Pancreas (tissue), 10 donors: ENCODE data around the gene DOCK4. TPM values are rescaled to one million over a fixed set of nuclear protein-coding genes. Genes with fewer than 3 reads are reported as not detected.

Source experiments
- ATAC-seq, 4 donors: fragments of 200-7000 bp; cut with Tn5 transposase; one replicate each; pipeline versions ENCODE4 v1.8.0 to v1.9.1; 2020; ENCODE audit warnings: mild to moderate bottlenecking in 4 of 4, moderate library complexity in 4 of 4
- DNase-seq, 6 donors: peaks; one replicate each; pipeline ENCODE4 v3.0.0-alpha.2; 2020
- FAIRE-seq: peaks from 2 replicates; lab custom pipeline; 2012; peaks lifted over from hg19 to GRCh38; lab: Jason Lieb, UNC
- H3K27ac ChIP-seq, 4 donors: fragments of 200-600 bp; sonication (generic); 1 replicate in 3 of 4; 2 replicates in 1 of 4; pipeline versions ENCODE4 v1.5.0 to v1.8.0; 2020
- H3K27me3 ChIP-seq, 4 donors: fragments of 200-600 bp; one replicate each; pipeline ENCODE4 v1.8.0; 2021
- H3K36me3 ChIP-seq, 3 donors: fragments of 200-600 bp; sonication (generic) in 1 of 3; one replicate each; pipeline versions ENCODE4 v1.5.0 to v1.8.0; 2020 to 2021
- H3K4me1 ChIP-seq, 3 donors: fragments of 200-600 bp; one replicate each; pipeline ENCODE4 v1.8.0; 2021
- H3K4me3 ChIP-seq, 4 donors: fragments of 200-600 bp; sonication (generic) in 2 of 4; one replicate each; pipeline versions ENCODE4 v1.5.0 to v1.8.0; 2020 to 2021
- H3K9me3 ChIP-seq, 4 donors: fragments of 200-600 bp; one replicate each; pipeline ENCODE4 v1.8.0; 2021
- WGBS, 2 donors: extraction: QIAGEN DNeasy Blood & Tissue Kit; methylation state at CpG; one replicate each; pipeline ENCODE4 v1.1.7; 2013; 5-methylcytosine and 5-hydroxymethylcytosine counted together
- intact Hi-C, 3 donors: fragments of 100-400 bp; cut with DNase I; formaldehyde crosslinking; loops; one replicate each; pipeline versions ENCODE4 v1.11.1 to v1.14.2; 2022
- polyA plus RNA-seq, 2 donors: library from polyadenylated mRNA; stranded (reverse); fragments of 200-250 nt; gene quantifications; one replicate each; pipeline ENCODE4 v1.2.3, GENCODE V29; 2013
- total RNA-seq, 6 donors: library from RNA; stranded (reverse); fragmentation: NEBNext Ultra II Directional in 4 of 6; extraction: Animal tissue kit (Norgen Biotek cat#: 25700) in 4 of 6; gene quantifications; one replicate each; pipeline versions ENCODE4 v1.2.1 to v1.2.4, GENCODE V29; 2021 to 2023
- TF ChIP-seq, protein P1 (sequence below), 4 donors: fragments of 200-600 bp; sonication (generic) in 3 of 4; IDR thresholded peaks; one replicate each; pipeline versions ENCODE4 v1.5.0 to v1.8.0; 2021; ENCODE audit warnings: antibody characterized with exemption in 4 of 4
- donor health status: healthy with polysubstance abuse.
- donor health status: DM: no; HTN: no; CAD: no; lungs with moderate emphysema.
- donor health status: DM: no; HTN: no; CAD: no.
- donor health status: control.
- donor health status: control.
- donor health status: Bipolar disorder and iron deficiency.
- donor health status: DM: yes; HTN: yes; CAD: no.
- donor health status: DM: no; HTN: no; CAD: no.
- donor health status: DM: no; HTN: no; CAD: no.
- donor health status: DM: yes; HTN: yes; CAD: no.

Gene DOCK4
- total and polyA plus RNA-seq, 8 donors: 5.4 to 15.5 (median 6.1) TPM

DNA sequence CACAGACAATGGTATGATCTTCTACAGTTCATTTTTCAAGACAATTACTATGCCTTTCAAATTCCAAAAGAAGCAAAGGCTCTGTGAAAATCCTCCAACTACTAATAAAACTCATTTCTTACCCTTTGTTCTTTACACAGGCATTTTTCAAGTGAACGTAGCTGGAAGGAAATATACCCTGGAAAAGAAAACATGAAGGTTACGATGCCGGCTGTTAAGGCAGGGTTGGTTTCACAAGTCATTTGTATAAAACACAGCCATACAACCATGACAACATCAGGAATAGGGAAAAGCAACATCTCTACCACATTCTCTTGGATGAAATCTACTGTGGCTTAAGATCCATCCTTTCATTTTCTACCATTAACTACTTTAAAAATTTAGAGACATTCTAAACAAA is 207.9 kb downstream of the DOCK4 start:
- H3K36me3 ChIP-seq: no peaks in the 10 kb centered on the region
- H3K4me3 ChIP-seq: no peak overlapping the region
- 96 to 98% methylated on average over 3 of the region's 3 CpGs for WGBS, 2 donors
- FAIRE-seq (no peak), DNase-seq (no peak), ATAC-seq (no peak)
- intact Hi-C loops: no loop called here
- H3K9me3 ChIP-seq: no peaks in the 10 kb centered on the region
- TF ChIP-seq, protein P1, sequence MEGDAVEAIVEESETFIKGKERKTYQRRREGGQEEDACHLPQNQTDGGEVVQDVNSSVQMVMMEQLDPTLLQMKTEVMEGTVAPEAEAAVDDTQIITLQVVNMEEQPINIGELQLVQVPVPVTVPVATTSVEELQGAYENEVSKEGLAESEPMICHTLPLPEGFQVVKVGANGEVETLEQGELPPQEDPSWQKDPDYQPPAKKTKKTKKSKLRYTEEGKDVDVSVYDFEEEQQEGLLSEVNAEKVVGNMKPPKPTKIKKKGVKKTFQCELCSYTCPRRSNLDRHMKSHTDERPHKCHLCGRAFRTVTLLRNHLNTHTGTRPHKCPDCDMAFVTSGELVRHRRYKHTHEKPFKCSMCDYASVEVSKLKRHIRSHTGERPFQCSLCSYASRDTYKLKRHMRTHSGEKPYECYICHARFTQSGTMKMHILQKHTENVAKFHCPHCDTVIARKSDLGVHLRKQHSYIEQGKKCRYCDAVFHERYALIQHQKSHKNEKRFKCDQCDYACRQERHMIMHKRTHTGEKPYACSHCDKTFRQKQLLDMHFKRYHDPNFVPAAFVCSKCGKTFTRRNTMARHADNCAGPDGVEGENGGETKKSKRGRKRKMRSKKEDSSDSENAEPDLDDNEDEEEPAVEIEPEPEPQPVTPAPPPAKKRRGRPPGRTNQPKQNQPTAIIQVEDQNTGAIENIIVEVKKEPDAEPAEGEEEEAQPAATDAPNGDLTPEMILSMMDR (IDR thresholded peaks at IDR 0.05): no peak
- no peaks in the 10 kb centered on the region for H3K27me3 ChIP-seq
- no peak overlapping the region for H3K27ac ChIP-seq
- no peaks in the 10 kb centered on the region for H3K4me1 ChIP-seq

DNA sequence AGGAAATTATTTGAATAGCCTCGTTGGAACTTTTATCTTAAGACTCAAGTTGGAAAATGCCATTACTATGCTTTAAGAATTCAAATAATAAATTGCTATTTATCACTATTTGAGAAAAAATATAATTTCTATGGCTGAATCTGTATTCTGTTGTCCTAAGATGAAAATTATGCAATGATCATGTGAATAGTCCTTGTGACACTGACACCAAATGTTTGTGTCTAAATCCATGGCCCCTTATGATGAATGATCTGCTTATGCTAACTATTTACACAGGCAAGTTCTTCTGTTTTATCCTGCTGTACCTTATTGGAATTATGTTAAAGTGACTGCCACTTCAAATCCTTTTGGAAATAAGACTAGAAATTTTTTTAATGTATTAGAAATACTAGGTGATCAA is 208.7 kb downstream of the DOCK4 start:
- 69 to 75% methylated on average over 1 of the region's 1 CpG for WGBS, 2 donors
- no peak overlapping the region for H3K27ac ChIP-seq
- FAIRE-seq: no peak

DNA sequence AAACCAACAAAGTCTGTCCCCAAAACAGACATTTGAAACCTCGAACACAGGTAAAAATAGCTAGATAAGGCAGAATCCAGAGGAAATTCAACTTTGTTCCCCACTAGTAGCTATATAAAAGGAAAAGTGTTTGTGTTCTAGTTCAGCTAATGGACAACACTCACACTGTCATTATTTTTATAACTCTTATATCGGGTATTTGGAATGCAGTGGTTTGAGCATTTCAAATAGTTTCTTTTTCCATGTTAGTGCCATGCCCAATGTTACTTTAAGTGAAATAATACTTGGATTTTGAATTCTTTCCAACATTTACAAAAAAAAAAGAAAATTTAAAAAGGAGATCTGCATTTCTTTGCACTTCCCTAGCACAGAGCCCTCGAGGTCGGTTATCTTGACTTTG is 213.6 kb downstream of the DOCK4 start:
- H3K27ac ChIP-seq: no peak overlapping the region
- 72 to 74% methylated on average over 4 of the region's 4 CpGs for WGBS, 2 donors
- H3K36me3 ChIP-seq: no peaks in the 10 kb centered on the region
- no peaks in the 10 kb centered on the region for H3K27me3 ChIP-seq
- FAIRE-seq (no peak), ATAC-seq (no peak), DNase-seq (no peak)
- TF ChIP-seq, protein P1 (IDR thresholded peaks at IDR 0.05): no peak
- H3K4me3 ChIP-seq: no peak overlapping the region
- intact Hi-C loops: no loop called here
- H3K9me3 ChIP-seq: no peaks in the 10 kb centered on the region
- no peaks in the 10 kb centered on the region for H3K4me1 ChIP-seq

More for the DNA sequence above, 208.7 kb downstream of the DOCK4 start:
- no peaks in the 10 kb centered on the region for H3K36me3 ChIP-seq
- H3K4me3 ChIP-seq: no peak overlapping the region
- H3K9me3 ChIP-seq: no peaks in the 10 kb centered on the region
- H3K27me3 ChIP-seq: no peaks in the 10 kb centered on the region
- TF ChIP-seq, protein P1 (IDR thresholded peaks at IDR 0.05): no peak
- ATAC-seq (no peak), DNase-seq (no peak)
- intact Hi-C loops: no loop called here
- H3K4me1 ChIP-seq: no peaks in the 10 kb centered on the region

DNA sequence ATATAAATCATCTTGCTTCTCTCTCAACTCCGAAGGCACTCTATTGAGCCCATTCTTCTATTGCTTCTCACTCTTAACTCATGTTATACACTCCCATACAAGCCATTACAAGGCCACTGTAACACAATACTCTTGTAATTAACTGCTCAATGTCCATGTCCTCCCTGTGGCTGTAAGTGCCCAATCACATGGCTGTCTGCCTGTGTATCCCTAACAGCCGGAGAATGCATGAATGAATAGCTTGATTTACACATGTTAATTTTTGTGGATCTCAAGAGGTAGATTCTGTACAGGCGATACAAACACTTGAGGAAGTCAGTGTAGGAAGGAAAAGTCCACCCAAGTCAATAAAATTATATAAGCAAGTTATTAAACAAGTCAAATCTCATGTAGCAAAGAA is 215.6 kb downstream of the DOCK4 start:
- Histone ChIP-seq H3K4me1 (no peaks in the 10 kb centered on the region), H3K36me3 (no peaks in the 10 kb centered on the region), H3K9me3 (no peaks in the 10 kb centered on the region), H3K27ac (no peak overlapping the region), H3K4me3 (no peak overlapping the region), H3K27me3 (no peaks in the 10 kb centered on the region)
- ATAC-seq: no peak
- no peak for DNase-seq
- 90 to 93% methylated on average over 3 of the region's 3 CpGs for WGBS, 2 donors
- TF ChIP-seq, protein P1 (IDR thresholded peaks at IDR 0.05): no peak
- intact Hi-C loops: no loop called here
- FAIRE-seq: no peak

DNA sequence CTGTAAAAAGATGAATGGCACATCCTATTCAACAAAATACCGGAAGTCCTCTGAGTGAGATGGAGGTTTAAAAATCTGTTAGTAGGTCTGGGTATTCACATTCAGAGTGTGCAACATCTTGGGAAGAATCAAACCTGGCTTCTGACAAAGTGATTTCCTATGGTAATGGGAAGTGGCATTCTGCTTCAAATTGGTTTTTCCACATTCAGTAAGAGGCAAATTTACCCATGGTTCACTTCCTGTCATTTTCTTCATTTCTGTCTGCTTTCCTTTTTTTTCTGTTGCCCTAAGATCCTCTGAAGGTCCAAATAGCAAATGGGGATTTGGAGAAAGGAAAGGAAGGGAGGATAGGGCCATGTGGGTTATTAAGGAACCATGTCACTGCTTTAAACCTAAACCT is 218.3 kb downstream of the DOCK4 start:
- Histone ChIP-seq H3K9me3 (no peaks in the 10 kb centered on the region), H3K27me3 (no peaks in the 10 kb centered on the region), H3K4me3 (no peak overlapping the region), H3K27ac (peak overlapping the region in 1 of 4 donors; percentile 2), H3K4me1 (no peaks in the 10 kb centered on the region), H3K36me3 (no peaks in the 10 kb centered on the region)
- 93 to 97% methylated on average over 1 of the region's 1 CpG for WGBS, 2 donors
- TF ChIP-seq, protein P1 (IDR thresholded peaks at IDR 0.05): no peak
- FAIRE-seq (no peak), ATAC-seq (no peak), DNase-seq (no peak)
- intact Hi-C loops: no loop called here
